Ishikawa (cell line): ENCODE measurements around the gene MAP3K13.

Source experiments
- CEBPB ChIP-seq: IDR thresholded peaks from 2 replicates; pipeline ENCODE4 v1.6.1; 2012
- EGR1 ChIP-seq: IDR thresholded peaks from 2 replicates; pipeline ENCODE4 v1.6.1; 2012
- EP300 ChIP-seq: IDR thresholded peaks from 2 replicates; pipeline ENCODE4 v1.6.1; 2012; ENCODE audit warnings: borderline replicate concordance
- MAX ChIP-seq: IDR thresholded peaks from 2 replicates; pipeline ENCODE4 v1.6.1; 2012
- REST ChIP-seq: IDR thresholded peaks from 2 replicates; pipeline ENCODE4 v1.6.1; 2012; ENCODE audit warnings: low read depth, mild to moderate bottlenecking
- TAF1 ChIP-seq: IDR thresholded peaks from 2 replicates; pipeline ENCODE4 v1.6.1; 2012; ENCODE audit warnings: low read depth, mild to moderate bottlenecking
- TCF12 ChIP-seq: IDR thresholded peaks from 2 replicates; pipeline ENCODE4 v1.6.1; 2012; ENCODE audit warnings: low read depth
- TEAD4 ChIP-seq: IDR thresholded peaks from 2 replicates; pipeline ENCODE4 v1.6.1; 2012
- USF1 ChIP-seq: IDR thresholded peaks from 2 replicates; pipeline ENCODE4 v1.6.1; 2012
- YY1 ChIP-seq: IDR thresholded peaks from 2 replicates; pipeline ENCODE4 v1.6.1; 2012; ENCODE audit warnings: low read depth

GRCh38 chr3:185406121-185406620, 43.2 kb downstream of the MAP3K13 start:
- TF ChIP-seq EP300, result no peak
- TF ChIP-seq YY1, result no peak
- no peak for TF ChIP-seq TEAD4
- no peak for TF ChIP-seq USF1
- no peak for TF ChIP-seq TAF1
- TF ChIP-seq REST, result no peak
- no peak for TF ChIP-seq MAX
- no peak for TF ChIP-seq CEBPB
- TF ChIP-seq EGR1, result no peak
- no peak for TF ChIP-seq TCF12
